Endothelial cell of umbilical vein (primary cell): ENCODE data around the gene ITGA5. TPM values are rescaled to one million over a fixed set of nuclear protein-coding genes. Genes with fewer than 3 reads are reported as not detected.

ENCODE experiments used
- BruUV-seq: library from RNA; stranded (reverse); fragments of 400-500 nt; replicated peaks from 2 replicates; lab custom pipeline; 2021; lab: Mats Ljungman, UMichigan
- CTCF ChIA-PET: fragments of 300-600, 350-600 bp; sonication (Branson Sonifier 250); formaldehyde crosslinking; loops from one replicate; lab custom pipeline; 2021; ENCODE audit warnings: antibody characterized with exemption, inconsistent platforms; lab: Charles Lee
- POLR2A ChIA-PET: fragments of 300-600, 350-600 bp; sonication (Branson Sonifier 250); formaldehyde crosslinking; loops from one replicate; lab custom pipeline; 2021; ENCODE audit warnings: antibody characterized with exemption, inconsistent platforms; lab: Charles Lee
- DNase-seq: peaks from one replicate; pipeline ENCODE4 v3.0.0-alpha.2; 2011; ENCODE audit warnings: low read depth, low spot score
- FAIRE-seq: peaks from 2 replicates; lab custom pipeline; 2011; peaks lifted over from hg19 to GRCh38; lab: Jason Lieb, UNC
- H2AFZ ChIP-seq: 2 replicates; pipeline ENCODE4 v1.6.0; 2012; ENCODE audit warnings: low read depth, low read length, control low read depth, inconsistent platforms
- H3K27ac ChIP-seq: 2 replicates; pipeline ENCODE4 v1.5.1; 2011; ENCODE audit warnings: low read depth, mild to moderate bottlenecking, control low read depth, low read length, moderate library complexity; ENCODE audit not compliant: insufficient read depth
- H3K27me3 ChIP-seq, 2 experiments: 2 replicates each; pipeline versions ENCODE4 v1.6.0 to v1.6.1; 2011; ENCODE audit warnings: low read length in 2 of 2, mixed read lengths in 1 of 2; ENCODE audit not compliant: control insufficient read depth in 2 of 2, insufficient read depth in 2 of 2
- H3K36me3 ChIP-seq, 2 experiments: 2 replicates in 1 of 2; 3 replicates in 1 of 2; pipeline ENCODE4 v1.5.1; 2011; ENCODE audit warnings: low read length in 2 of 2, mild to moderate bottlenecking in 1 of 2, moderate library complexity in 1 of 2; ENCODE audit not compliant: control insufficient read depth in 2 of 2, insufficient read depth in 2 of 2; ENCODE audit errors: extremely low read depth in 1 of 2
- H3K4me1 ChIP-seq: 3 replicates; pipeline ENCODE4 v1.5.1; 2011; ENCODE audit warnings: mild to moderate bottlenecking, low read length; ENCODE audit not compliant: control insufficient read depth, insufficient read depth; ENCODE audit errors: extremely low read depth
- H3K4me2 ChIP-seq: 2 replicates; pipeline ENCODE4 v1.6.1; 2011; ENCODE audit warnings: low read length, control low read depth, mixed read lengths; ENCODE audit not compliant: insufficient read depth
- H3K4me3 ChIP-seq, 3 experiments: fragments of 200-600 bp in 1 of 3; sonication (generic), shearing (Covaris generic) in 1 of 3; replicated peaks in 1 of 3; 2 replicates each; pipeline ENCODE4 v1.5.1; 2011 to 2016; ENCODE audit warnings: control low read depth in 3 of 3, low read length in 3 of 3, mild to moderate bottlenecking in 2 of 3, inconsistent platforms in 1 of 3, low read depth in 1 of 3, moderate library complexity in 1 of 3; ENCODE audit not compliant: insufficient read depth in 1 of 3
- H3K79me2 ChIP-seq: 2 replicates; pipeline ENCODE4 v1.6.0; 2012; ENCODE audit warnings: low read length, inconsistent platforms; ENCODE audit not compliant: control insufficient read depth, insufficient read depth
- H3K9ac ChIP-seq: replicated peaks from 2 replicates; pipeline ENCODE3; 2011; ENCODE audit warnings: low read length, control low read depth; ENCODE audit not compliant: insufficient read depth; ENCODE audit errors: extremely low read depth
- H3K9me1 ChIP-seq: replicated peaks from 3 replicates; pipeline ENCODE4 v1.6.0; 2011; ENCODE audit warnings: mild to moderate bottlenecking, low read length; ENCODE audit not compliant: control insufficient read depth, insufficient read depth; ENCODE audit errors: extremely low read depth
- H3K9me3 ChIP-seq: replicated peaks from 2 replicates; pipeline ENCODE4 v1.5.1; 2012; ENCODE audit warnings: low read length, inconsistent platforms; ENCODE audit not compliant: control insufficient read depth, insufficient read depth
- H4K20me1 ChIP-seq: replicated peaks from 2 replicates; pipeline ENCODE3; 2011; ENCODE audit warnings: mild to moderate bottlenecking, low read length; ENCODE audit not compliant: control insufficient read depth, insufficient read depth; ENCODE audit errors: extremely low read depth
- EZH2 ChIP-seq: IDR thresholded peaks from 2 replicates; pipeline ENCODE4 v1.6.1; 2012; ENCODE audit warnings: borderline replicate concordance, low read depth, mild to moderate bottlenecking, moderate library complexity, low read length, inconsistent platforms; ENCODE audit not compliant: severe bottlenecking
- GATA2 ChIP-seq: IDR thresholded peaks from 2 replicates; pipeline ENCODE4 v1.7.0; 2011; ENCODE audit warnings: low read depth, mild to moderate bottlenecking, moderate library complexity, mixed read lengths, low read length; ENCODE audit not compliant: insufficient read length, insufficient read depth
- MYC ChIP-seq: IDR thresholded peaks from one replicate; pipeline ENCODE4 v1.6.1; 2011; ENCODE audit warnings: mild to moderate bottlenecking, low read depth, low read length
- POLR2A ChIP-seq: IDR thresholded peaks from 2 replicates; pipeline ENCODE4 v1.6.1; 2012; ENCODE audit warnings: low read depth, mild to moderate bottlenecking, control low read depth, low read length
- POLR2AphosphoS5 ChIP-seq: IDR thresholded peaks from 2 replicates; pipeline ENCODE4 v1.6.1; 2012; ENCODE audit warnings: low read depth, mild to moderate bottlenecking, control low read depth, low read length, moderate library complexity; ENCODE audit not compliant: insufficient read depth
- dilution Hi-C: fragments of 300-500 bp; cut with MboI; formaldehyde crosslinking; loops from one replicate; pipeline ENCODE4 v1.15.0; 2019; ENCODE audit warnings: low sequenced_read_pairs; ENCODE audit not compliant: extremely low pct_ligation_motif_present
- intact Hi-C: fragments of 100-400 bp; cut with micrococcal nuclease; formaldehyde crosslinking; loops from one replicate; pipeline ENCODE4 v1.10.0; 2022
- polyA plus RNA-seq, 4 experiments: library from polyadenylated mRNA; depleted of rRNA in 3 of 4; stranded (reverse) in 3 of 4; unstranded in 1 of 4; fragments of >200 nt; gene quantifications; 2 replicates each; pipeline versions ENCODE4 v1.2.1 to v1.2.3, GENCODE V29; 2011 to 2012; ENCODE audit warnings: missing spikeins in 1 of 4
- total RNA-seq: library from RNA; stranded (reverse); gene quantifications from 2 replicates; pipeline ENCODE4 v1.2.3, GENCODE V29; 2021
- TF ChIP-seq, protein P1 (sequence below), 2 donors: IDR thresholded peaks; 1 replicate in 1 of 2; 2 replicates in 1 of 2; pipeline ENCODE4 v1.5.1; 2011; ENCODE audit warnings: low read length in 2 of 2, mild to moderate bottlenecking in 2 of 2, moderate library complexity in 2 of 2, control low read depth in 1 of 2, inconsistent platforms in 1 of 2, low read depth in 1 of 2; ENCODE audit not compliant: insufficient read depth in 1 of 2; ENCODE audit errors: extremely low read depth in 1 of 2

Gene ITGA5
- total and polyA plus RNA-seq, 2 donors (not counting 3 experiments of a cell fraction or from before 2014, with no cell fraction given) = 657 to 938 TPM

DNA sequence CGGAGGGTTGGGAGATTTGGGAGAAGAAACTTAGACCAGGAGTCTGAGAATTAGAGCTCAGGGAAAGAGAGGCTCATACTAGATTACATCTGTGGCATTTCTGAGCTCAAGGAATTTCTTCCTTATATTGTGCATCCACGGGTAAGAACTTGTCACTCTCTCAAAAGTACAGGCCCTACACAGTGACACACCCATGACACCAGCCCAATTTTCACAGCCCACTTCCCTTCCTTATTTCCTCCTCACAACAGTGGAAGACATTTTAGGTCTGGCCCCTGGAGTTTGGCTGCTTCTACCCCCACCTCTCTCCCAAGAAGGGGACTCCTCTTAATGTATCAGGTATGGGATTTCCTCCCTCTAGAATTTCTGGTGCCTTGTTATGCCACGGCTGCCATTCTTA, 25.3 kb downstream of the ITGA5 start:
- DNase-seq (no peak), FAIRE-seq (no peak)
- H3K27ac ChIP-seq = no peak overlapping the region
- dilution Hi-C loops = no loop called here
- no peak overlapping the region for H3K4me3 ChIP-seq
- H3K9me1 ChIP-seq = no peaks in the 10 kb centered on the region
- POLR2A ChIA-PET = no interaction called here
- BruUV-seq = no TSS peak
- no peak overlapping the region for H2AFZ ChIP-seq
- TF ChIP-seq EZH2 = no peak
- no peak for TF ChIP-seq MYC
- peak; percentile 2 for TF ChIP-seq POLR2A
- TF ChIP-seq GATA2 = no peak
- TF ChIP-seq, protein P1, sequence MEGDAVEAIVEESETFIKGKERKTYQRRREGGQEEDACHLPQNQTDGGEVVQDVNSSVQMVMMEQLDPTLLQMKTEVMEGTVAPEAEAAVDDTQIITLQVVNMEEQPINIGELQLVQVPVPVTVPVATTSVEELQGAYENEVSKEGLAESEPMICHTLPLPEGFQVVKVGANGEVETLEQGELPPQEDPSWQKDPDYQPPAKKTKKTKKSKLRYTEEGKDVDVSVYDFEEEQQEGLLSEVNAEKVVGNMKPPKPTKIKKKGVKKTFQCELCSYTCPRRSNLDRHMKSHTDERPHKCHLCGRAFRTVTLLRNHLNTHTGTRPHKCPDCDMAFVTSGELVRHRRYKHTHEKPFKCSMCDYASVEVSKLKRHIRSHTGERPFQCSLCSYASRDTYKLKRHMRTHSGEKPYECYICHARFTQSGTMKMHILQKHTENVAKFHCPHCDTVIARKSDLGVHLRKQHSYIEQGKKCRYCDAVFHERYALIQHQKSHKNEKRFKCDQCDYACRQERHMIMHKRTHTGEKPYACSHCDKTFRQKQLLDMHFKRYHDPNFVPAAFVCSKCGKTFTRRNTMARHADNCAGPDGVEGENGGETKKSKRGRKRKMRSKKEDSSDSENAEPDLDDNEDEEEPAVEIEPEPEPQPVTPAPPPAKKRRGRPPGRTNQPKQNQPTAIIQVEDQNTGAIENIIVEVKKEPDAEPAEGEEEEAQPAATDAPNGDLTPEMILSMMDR (IDR thresholded peaks at IDR 0.05; ENCODE audit: extremely low read depth in 1 of 2, insufficient read depth in 1 of 2, low read depth in 1 of 2, low read length in 2 of 2) = no peak
- no peaks in the 10 kb centered on the region for H3K4me1 ChIP-seq
- no peak overlapping the region for H3K4me2 ChIP-seq
- no peak overlapping the region for H3K9ac ChIP-seq
- CTCF ChIA-PET = interaction anchor here (0.6 to 2.8 kb wide), 11 partner anchors 8 to 75 kb away, joined by 3 to 17 read pairs (median 4); partner anchors contain the start of gene ZNF385A
- intact Hi-C loops = no loop called here
- no peaks in the 10 kb centered on the region for H3K9me3 ChIP-seq
- H3K36me3 ChIP-seq = peaks cover 43 to 47% of the 10 kb centered on the region in 2 experiments
- peaks cover 2% of the 10 kb centered on the region for H4K20me1 ChIP-seq
- no peaks in the 10 kb centered on the region for H3K27me3 ChIP-seq
- H3K79me2 ChIP-seq = peaks cover 15% of the 10 kb centered on the region

GRCh38 chr12:54393207-54393609, 25.9 kb downstream of the ITGA5 start:
- DNase-seq = no peak
- dilution Hi-C loops (no loop called here), intact Hi-C loops (no loop called here)
- H3K79me2 ChIP-seq = peaks cover 11% of the 10 kb centered on the region
- H3K4me2 ChIP-seq = no peak overlapping the region
- H3K4me3 ChIP-seq = no peak overlapping the region
- H3K36me3 ChIP-seq = peaks cover 38 to 43% of the 10 kb centered on the region in 2 experiments
- H3K9me3 ChIP-seq = no peaks in the 10 kb centered on the region
- TF ChIP-seq EZH2 = no peak
- TF ChIP-seq POLR2AphosphoS5 = peak; percentile 55
- TF ChIP-seq POLR2A = peak; percentile 74
- H3K9me1 ChIP-seq = no peaks in the 10 kb centered on the region
- no peak for FAIRE-seq
- ChIA-PET CTCF (interaction anchor here (0.6 to 2.8 kb wide), 11 partner anchors 8 to 76 kb away, joined by 3 to 17 read pairs (median 4); partner anchors contain the start of gene ZNF385A), POLR2A (no interaction called here)
- no peak overlapping the region for H3K27ac ChIP-seq
- no peaks in the 10 kb centered on the region for H3K27me3 ChIP-seq
- H4K20me1 ChIP-seq = no peaks in the 10 kb centered on the region
- no peak overlapping the region for H3K9ac ChIP-seq
- H2AFZ ChIP-seq = no peak overlapping the region
- no TSS peak for BruUV-seq
- H3K4me1 ChIP-seq = no peaks in the 10 kb centered on the region
